Heart left ventricle (tissue), 13 donors: ENCODE results near the gene ANKRD11.
"Not testable (repeated sequence)": the region's sequence is repeated elsewhere in the genome, so short reads cannot be mapped to it uniquely, and the experiment has no call there.

Experiments
- CTCF ChIP-seq, 12 donors: fragments of 200-600 bp; sonication (generic) in 4 of 12; IDR thresholded peaks; one replicate each; pipeline versions ENCODE4 v1.5.0 to v1.8.0; 2018 to 2022; ENCODE audit warnings: antibody characterized with exemption in 12 of 12, mild to moderate bottlenecking in 5 of 12
- POLR2A ChIP-seq, 2 donors: fragments of 450-650 bp; IDR thresholded peaks; one replicate each; pipeline ENCODE4 v1.6.1; 2017; ENCODE audit warnings: antibody characterized with exemption in 2 of 2, mild to moderate bottlenecking in 2 of 2, moderate library complexity in 2 of 2
- donor health status: ischemic (EF 13 %, LVEDD 7.1; RV severe dilation, severe dysfunction).
- donor health status: DM: no; HTN: yes; CAD: no.
- donor health status: DM: no; HTN: no; CAD: no.
- donor health status: ischemic (EF 25% LVEDD 6.9; RV normal size, moderate dysfunction).
- donor health status: ischemic (EF 25% LVEDD 5.7; RV mildly dilated, moderate dysfunction).
- donor health status: ischemic (EF 35%, LVEDD 5.7; RV mildly dilated, moderate dysfunction).
- donor health status: nonischemic (EF 11% LVEDD 7.7; RV severe dilation, severe dysfunction).
- donor health status: DM: yes; HTN: yes; CAD: no.
- donor health status: PGD.
- donor health status: ischemic (EF 29% LVEDD 5.4; RV normal size, mild dysfunction).
- donor health status: nonischemic (EF 23%, LVEDD 6.1; RV moderate dilation, normal function).

- not testable (repeated sequence) for TF ChIP-seq CTCF, POLR2A (IDR thresholded peaks at IDR 0.05)
Observed at GRCh38 chr16:89435059-89435458, 55.3 kb downstream of the ANKRD11 start.
